HG02840 (cell line): ENCODE results near the gene NDRG3.

ENCODE experiments used
- ATAC-seq: cut with Tn5 transposase; IDR thresholded peaks from one replicate; pipeline ENCODE4 v1.9.1; 2021; ENCODE audit warnings: mild to moderate bottlenecking, moderate library complexity, moderate number of reproducible peaks; ENCODE audit not compliant: unreplicated experiment, low FRiP score

NDRG3 gene

DNA sequence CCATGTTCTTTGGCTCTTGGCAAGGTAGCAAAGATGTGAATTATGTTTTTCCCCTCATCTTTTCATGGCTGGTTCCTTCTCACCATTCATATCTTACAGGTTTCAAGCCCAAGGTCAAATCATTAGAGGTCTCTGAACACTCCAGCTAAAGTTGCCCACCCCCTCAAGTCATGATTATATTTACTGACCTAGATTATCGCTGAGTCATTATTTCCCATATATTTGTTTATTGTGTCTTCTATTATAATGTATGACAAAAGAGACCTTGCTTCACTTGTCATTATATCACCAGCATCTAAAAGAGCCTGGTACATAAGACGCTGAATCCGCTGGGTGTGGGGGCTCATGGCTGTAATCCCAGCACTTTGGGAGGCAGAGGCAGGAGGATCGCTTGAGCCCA is 15.2 kb upstream of the NDRG3 start:
- no peak for ATAC-seq

DNA sequence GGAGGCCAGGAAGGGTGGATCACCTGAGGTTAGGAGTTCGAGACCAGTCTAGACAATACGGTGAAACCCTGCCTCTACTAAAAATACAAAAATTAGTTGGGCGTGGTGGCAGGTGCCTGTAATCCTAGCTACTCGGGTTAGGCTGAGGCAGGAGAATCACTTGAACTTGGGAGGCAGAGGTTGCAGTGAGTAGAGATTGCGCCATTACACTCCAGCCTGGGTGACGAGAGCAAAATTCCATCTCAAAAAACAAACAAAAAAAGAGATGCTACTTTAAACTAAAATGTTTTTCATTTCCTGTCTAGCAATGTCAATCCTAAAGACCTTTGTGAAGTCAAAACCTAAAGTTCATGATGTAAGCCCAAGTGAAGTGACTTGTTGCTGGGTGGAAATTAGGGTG is 14.8 kb upstream of the NDRG3 start:
- ATAC-seq, result no peak

DNA sequence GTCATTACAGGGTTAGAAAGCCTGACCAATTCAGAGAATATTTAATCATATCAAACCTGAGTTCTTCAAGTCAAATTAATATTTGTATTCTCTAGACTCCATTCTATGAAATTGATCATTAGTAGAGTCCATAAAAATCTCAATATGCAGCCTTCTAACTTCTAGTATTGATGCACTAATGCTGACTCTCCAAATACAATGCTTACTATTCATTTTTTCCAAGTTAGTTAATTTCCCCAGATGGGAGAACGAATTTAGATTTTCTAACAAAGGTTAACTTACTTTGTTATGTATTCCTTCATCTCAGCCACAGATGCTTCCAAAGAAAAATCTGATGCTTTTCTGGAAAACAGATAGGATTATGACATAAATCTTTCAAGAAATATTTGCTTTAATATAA is 12.4 kb upstream of the NDRG3 start:
- no peak for ATAC-seq

DNA sequence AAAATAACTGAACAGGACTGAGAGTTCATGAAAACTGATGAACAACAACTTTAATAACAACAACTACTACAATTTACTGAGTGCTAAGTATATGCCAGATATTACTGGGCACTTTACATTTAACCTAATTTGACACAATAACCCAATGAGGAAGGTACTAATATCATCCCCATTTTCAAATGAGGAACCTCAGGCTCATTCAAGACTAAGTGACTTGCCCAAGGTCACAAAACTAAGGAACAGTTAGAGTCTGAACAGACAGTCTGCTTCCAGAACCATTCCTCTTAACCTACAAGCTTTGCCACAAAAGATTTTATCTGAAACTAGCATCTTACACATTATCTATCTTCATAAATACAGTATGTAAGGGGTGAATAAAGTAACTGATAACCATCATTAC is 10.6 kb upstream of the NDRG3 start:
- no peak for ATAC-seq

DNA sequence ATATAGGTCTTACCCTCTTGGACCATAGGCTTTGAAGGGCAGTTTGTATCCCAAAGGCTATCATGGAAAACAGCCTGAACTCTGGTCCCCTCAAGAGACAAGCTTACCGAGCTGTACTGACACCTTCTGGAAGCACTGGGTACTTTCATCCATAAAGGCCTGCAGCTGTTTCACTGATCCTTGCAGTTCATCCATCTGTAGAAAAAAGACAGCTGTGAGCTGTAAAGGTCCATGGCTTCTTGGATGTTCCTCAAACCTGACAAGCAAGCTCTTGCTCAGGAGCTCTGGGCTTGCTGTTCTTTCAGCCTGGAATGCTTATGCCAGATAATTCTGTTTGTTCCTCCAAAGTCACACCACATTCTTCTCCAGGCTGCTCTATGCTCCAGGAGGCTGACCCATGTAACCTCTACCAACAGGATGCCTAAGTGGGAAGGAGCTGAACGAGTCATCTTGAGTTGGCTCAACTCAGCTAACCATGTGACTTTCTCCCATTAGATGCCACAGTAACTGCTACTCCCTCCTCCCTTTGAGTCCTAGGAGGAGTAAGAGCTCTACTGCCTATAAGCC is 8.8 kb upstream of the NDRG3 start:
- ATAC-seq, result no peak

DNA sequence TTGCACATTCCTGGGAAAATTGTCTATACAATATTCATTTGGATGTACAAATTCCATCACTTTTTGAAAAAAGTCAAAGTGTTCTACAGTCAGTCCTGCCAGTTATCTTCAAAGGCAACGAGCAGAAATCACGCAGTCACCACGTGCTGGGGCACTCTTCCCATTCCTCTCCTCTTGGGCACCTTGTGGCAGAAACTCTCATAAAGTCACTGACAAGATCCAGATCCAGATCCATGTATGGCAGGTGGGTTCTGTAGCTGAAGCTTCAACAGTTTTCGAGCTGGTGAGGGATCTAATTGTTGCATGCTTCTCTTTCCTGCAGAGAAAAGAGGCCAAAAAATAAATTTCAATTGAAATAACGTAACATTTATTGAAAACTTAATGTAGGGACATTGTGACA is 6.7 kb upstream of the NDRG3 start:
- no peak for ATAC-seq

DNA sequence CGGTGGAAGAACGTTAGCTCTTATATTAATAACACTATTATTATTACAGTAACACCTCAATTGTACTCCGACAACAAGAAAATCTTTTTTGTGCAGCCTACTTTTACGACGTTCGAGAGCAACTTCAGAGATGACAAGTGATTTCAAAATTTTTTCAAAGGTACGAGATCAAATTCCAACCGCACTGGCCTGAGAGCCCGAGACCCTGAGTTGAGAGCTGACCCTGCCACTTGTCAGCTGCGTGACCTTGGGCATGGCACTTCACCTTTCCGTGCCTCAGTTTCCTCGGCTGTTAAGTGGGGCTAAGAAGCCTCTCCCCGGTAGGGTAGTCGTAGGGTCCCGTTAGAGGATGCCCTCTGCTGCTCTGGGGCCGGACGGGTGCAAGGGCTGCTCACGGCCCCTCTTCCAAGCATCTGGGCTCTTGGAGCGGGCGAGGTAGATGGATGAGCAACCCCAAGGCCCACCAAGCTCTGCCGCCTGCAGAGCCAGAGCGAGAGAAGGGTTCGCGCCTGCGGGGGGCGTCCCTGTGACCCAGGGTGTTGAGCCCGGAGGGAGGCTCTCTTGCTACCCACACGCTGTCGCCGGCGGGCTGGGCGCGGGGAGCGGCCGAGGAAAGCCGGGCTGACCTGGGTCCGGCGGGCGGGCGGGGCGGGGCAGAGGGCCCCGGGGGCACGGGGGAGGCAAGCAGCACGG is 510 bp downstream of the NDRG3 start:
- no peak for ATAC-seq

DNA sequence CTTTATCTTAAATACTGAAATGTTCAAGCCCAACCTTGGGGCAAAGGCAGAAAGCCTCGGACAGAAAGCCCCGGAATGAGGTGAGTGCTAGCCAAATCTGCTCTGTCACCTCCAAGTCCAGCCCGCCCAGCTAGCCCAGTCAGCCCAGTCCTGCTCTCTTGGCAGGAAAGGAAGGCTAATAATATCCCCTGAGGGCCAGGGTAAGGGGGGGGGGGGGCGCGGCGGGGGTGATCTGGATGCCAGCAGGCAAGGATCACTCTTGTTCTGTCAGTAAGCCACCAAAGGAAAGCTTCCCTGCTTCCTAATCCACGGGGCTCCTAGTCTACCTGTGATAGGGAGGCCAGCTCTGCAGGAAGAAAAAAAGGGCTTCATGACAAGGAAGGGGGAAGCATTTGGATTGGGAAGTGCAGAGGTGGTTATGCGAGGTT is 1.1 kb downstream of the NDRG3 start:
- no peak for ATAC-seq

DNA sequence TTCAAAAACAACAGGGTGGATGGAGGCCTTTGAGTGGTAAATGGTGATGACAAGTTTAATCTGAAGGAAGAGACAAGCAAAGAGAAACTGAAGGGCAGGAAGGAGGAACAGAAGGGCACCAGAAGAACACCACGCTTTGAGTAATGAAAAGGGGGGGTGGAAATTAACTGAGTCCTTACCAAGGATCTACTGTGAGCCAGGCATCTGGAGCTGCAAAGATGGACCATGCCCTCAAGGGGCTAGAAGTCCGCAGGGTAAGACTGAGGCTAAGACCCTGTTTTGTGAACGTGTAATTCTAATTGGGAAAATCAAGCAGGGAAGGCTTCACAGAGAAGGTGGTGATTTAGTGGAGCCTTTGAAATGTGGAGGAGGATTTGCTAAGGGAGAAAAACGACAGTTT is 1.6 kb downstream of the NDRG3 start:
- no peak for ATAC-seq

DNA sequence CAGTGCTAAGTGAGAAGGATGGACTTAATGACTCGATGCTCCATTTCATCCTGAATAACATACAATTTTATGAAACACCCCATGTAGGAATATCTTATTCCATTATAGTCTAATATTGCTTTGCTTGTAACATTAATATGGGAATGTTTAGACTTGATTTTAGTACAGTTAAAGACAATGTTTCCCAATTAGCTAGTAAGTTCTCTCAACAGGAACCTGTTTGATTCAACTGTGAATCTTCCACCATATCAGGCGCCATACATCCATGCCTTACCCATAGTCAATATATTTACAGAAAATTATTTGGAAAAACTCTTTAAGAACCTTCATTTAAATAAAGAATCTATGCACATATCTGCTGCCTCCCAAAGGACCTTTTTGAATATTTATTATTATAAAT is 3.3 kb downstream of the NDRG3 start:
- ATAC-seq, result no peak

DNA sequence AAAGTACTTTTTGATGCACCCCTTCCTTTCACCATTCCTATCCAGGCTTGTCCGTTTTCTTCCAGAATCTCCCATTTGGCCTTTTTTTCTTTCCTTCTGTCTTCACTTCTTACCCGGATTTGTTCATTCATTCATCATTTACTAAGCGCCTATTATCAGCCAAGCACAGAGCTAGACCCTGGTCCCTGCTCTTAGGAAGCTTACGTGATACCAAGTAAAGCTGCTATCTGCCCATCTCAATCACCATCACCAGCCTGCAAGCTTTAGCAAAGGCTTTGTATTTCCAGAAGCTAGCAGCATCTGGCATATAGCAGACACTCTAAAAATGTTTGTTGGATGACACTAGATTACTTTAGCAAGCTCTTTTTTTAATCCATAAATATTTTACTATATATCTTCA is 4.8 kb downstream of the NDRG3 start:
- ATAC-seq, result no peak

DNA sequence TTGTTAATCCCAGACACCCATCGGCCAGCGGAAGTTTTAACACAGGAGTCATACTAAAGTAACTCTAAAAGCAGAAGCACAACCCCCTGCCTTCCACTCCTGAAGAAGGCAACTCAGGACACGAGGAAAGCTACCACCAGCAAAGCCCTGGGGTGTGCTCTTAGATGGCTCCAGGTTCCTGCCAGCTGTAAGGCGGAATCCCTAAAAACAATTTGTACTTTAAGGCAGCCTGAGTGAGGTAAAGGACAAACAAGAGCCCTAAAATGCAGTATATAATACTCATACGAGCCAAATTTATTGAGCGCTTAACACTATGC is 8.7 kb downstream of the NDRG3 start:
- ATAC-seq, result no peak

DNA sequence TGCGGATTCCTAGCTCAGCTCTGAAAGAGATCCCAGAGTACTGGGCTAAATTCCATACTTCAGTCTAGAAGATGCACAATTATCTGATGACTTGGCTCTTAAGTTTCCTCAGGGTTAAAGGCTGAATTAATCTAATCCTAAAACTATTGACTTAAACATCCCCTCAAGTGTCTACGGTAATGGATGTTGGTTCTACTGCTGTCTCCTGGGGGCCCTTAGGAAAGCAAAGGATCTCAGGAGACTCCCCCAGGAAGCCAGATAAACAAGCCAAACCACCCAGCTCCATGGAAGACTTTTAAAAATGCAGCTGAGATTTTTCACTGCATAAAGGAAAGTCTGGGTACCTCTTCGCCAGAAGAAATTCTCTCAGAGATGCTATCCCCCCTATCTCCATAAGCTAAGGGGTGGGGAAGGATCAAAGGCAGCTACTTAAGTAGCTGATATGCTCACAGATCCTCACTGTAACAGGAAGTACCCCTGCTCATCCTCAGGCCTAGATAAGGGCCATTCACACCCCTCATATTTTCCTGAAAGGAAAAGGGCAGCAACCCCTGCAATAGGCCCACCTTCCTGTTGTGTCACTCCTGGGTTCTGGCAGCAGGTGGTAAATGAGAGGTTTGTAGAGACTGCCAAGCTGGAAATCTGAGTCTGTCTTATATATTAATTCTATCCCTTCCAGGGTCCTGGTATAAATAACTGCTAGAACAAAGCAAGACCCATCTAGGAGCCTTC is 9.3 kb downstream of the NDRG3 start:
- ATAC-seq, result no peak

DNA sequence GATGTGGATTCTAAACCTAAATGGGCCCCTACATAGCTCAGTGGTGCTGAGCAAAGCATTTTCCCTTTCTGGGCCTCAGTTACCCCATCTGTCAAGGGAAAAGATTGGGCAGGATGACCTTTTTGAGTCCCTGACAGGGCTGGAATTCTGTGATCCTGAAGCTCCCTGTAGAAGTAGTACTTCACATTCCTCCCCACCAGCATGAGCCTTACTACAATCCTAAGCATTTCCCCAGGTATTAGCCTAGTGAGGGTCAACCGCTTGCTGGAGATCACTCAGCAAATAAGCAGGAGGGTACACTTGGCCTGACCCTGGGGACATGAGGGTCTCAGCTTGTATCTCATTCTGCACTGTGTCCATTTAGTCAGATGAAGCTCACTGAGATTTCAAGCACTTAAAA is 13.4 kb downstream of the NDRG3 start:
- ATAC-seq, result no peak

DNA sequence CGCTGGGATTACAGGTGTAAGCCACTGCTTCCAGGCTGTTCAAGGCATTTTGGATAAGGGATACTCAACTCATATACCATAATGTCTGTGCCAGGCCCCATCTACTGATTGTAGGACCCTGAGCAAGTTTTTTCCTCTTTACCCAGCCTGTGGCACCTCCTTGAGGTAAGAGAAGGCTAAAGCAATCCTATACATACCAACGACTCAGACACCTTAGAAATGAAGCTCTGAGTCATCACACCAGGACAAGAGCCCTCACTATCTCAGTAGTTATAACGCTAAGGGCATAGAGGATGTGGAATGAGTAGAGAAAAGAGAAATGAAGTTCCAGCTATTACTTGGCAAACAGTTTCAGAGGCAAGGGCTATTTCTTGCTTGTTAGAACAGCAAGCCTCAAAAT is 16.9 kb downstream of the NDRG3 start:
- no peak for ATAC-seq

DNA sequence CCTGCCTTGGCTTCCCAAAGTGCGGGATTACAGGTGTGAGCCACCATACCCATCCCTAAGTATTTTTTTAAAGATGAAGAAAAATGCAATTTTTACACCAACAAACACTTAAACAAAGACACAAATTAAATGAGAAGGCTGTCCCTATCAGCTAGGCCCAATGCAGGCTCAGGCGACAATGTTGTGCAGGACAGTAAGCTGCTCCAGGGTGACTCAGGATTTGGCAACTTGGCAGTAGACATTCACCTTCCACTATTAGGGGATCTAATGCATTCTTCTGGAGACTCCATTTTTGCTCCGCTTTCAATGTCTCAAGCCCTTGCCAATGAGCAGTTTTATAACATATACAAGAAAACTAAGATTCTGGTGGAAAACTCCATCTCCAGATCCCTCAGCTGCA is 19.7 kb downstream of the NDRG3 start:
- no peak for ATAC-seq

DNA sequence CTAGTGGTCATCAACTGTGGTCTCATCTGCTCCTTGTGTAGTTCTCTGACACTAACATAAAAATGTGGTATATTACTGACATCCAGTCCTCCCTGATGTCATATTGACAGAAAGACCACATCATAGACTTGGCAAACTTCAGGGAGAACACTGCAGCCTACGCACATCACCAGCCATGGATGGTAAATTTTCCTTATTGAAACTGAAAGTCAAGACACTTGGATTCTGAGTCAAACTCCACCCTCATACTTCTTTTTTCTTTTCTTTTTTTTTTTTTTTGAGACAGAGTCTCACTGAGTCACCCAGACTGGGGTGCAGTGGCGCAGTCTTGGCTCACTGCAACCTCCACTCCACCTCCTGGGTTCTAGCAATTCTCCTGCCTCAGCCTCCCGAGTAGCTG is 25.4 kb downstream of the NDRG3 start:
- ATAC-seq, result no peak

DNA sequence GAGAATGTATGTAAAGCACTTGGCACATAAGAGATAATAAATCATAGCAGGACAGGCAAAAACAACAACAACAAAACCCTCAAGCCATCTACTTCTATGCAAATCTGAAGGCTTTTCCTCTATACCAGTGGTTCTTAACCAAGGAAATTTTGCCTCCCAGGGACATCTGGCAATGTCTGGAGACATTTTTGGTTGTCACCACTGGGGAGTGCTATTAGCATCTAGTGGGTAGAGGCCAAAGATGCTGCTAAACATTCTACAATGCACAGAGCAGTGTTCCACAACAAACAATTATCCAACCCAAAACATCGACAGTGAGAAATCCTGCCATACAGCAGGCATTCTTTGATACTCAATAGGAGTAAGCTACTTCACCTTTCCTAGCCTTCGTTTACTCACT is 28.2 kb downstream of the NDRG3 start:
- ATAC-seq, result no peak

DNA sequence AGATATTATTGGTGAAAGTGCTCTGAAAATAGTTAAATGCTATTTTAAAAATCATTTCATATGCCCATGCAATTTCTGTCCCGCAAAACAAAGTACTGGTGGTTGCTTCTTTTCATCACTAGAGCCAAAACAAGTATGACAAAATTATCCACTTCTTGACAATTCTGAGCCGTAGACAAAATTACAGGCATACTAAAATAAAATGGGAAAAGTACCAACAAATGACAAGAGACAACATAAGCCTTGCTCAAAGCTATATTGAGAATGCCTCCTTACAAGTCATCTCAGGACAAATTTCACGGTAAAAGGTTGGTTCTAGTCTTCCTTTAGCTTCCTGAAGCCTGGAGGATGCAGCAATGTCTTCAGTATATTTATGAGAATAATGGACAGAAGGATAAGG is 28.9 kb downstream of the NDRG3 start:
- no peak for ATAC-seq

DNA sequence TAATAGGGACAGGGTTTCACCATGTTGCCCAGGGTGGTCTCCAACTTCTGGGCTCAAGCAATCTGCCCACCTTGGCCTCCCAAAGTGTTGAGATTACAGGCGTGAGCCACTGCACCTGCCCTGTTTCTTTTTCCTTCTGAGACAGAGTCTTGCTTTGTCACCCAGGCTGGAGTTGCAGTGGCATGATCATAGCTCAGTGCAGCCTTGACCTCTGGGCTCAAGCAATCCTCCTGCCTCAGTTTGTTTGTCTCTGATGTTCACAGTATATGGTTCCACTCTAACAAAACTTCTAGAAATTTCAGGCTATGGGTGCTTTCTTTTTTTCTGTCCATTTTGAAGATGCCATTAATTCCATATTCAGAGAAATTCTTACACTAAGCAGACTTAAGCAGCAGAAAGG is 33.1 kb downstream of the NDRG3 start:
- no peak for ATAC-seq

DNA sequence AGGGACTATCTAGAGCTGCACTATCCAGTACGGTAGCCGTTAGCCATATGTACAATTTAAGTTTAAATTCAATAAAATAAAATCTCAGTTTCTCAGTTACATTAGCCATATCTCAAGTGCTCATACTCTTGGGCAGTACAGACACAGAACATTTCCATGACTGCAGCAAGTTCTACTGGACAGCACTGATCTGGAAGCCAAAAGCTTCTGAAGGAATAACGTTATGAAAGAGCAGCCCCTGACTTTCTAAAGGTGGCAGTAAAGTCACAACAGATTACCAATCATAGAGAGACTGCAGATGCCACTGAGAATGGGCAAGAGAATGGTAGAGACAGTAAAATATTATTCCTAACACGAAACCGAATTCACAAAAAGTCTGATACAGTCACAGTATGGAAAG is 36.8 kb downstream of the NDRG3 start:
- no peak for ATAC-seq

DNA sequence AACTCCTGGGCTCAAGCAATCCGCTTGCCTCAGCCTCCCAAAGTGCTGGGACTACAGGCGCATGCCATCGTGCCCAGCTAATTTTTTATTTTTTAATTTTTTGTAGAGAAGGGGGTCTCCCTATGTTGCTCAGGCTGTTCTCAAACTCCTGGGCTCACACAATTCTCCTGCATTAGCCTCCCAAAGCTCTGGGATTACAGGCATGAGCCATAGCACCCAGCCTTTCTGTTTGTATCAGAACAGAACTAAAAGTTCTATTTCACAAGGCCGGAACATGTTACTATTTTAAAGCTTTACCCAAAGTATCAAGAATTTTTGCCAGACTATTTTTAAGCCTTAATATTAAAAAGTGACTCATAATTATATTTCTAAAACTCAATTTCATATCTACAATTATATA is 42.4 kb downstream of the NDRG3 start:
- ATAC-seq, result no peak
